DOHH2 (cell line): ENCODE data around the gene PBRM1.

Source experiments
- H3F3A ChIP-seq: fragments of 200-600 bp; sonication (generic), shearing (Covaris generic); 2 replicates; pipeline ENCODE4 v1.6.0; 2016; ENCODE audit warnings: antibody characterized with exemption, mild to moderate bottlenecking; ENCODE audit not compliant: control insufficient read depth, insufficient read depth
- H3K27ac ChIP-seq: fragments of 200-600 bp; sonication (generic); 2 replicates; pipeline ENCODE4 v1.5.1; 2014; ENCODE audit warnings: low read depth, mild to moderate bottlenecking, low read length, moderate library complexity
- H3K27me3 ChIP-seq: fragments of 200-600 bp; sonication (generic); 2 replicates; pipeline ENCODE4 v1.6.1; 2014; ENCODE audit warnings: mild to moderate bottlenecking, low read length, mixed read lengths; ENCODE audit not compliant: control insufficient read depth
- H3K36me3 ChIP-seq: fragments of 200-600 bp; sonication (generic); 2 replicates; pipeline ENCODE4 v1.6.1; 2014; ENCODE audit warnings: mild to moderate bottlenecking, low read length, moderate library complexity, mixed read lengths; ENCODE audit not compliant: control insufficient read depth
- H3K4me1 ChIP-seq: fragments of 200-600 bp; sonication (generic); 2 replicates; pipeline ENCODE4 v1.6.1; 2014; ENCODE audit warnings: mild to moderate bottlenecking, low read length, mixed read lengths; ENCODE audit not compliant: control insufficient read depth
- H3K4me2 ChIP-seq: fragments of 200-600 bp; sonication (generic); 2 replicates; pipeline ENCODE4 v1.6.0; 2014; ENCODE audit warnings: mild to moderate bottlenecking, low read length, moderate library complexity
- H3K4me3 ChIP-seq: fragments of 200-600 bp; sonication (generic); 2 replicates; pipeline ENCODE4 v1.5.1; 2014; ENCODE audit warnings: mild to moderate bottlenecking, low read length, mixed read lengths
- H3K79me2 ChIP-seq: fragments of 200-600 bp; sonication (generic); 2 replicates; pipeline ENCODE4 v1.6.1; 2014; ENCODE audit warnings: mild to moderate bottlenecking, low read length, mixed read lengths; ENCODE audit not compliant: control insufficient read depth
- H3K9me2 ChIP-seq: fragments of 200-600 bp; sonication (generic); replicated peaks from 2 replicates; pipeline ENCODE4 v1.6.1; 2014; ENCODE audit warnings: mild to moderate bottlenecking, low read length, mixed read lengths; ENCODE audit not compliant: control insufficient read depth
- H3K9me3 ChIP-seq: fragments of 200-600 bp; sonication (generic); 2 replicates; pipeline ENCODE4 v1.6.1; 2014; ENCODE audit warnings: antibody characterized with exemption, low read length, mixed read lengths; ENCODE audit not compliant: control insufficient read depth, insufficient read depth
- H4K20me1 ChIP-seq: fragments of 200-600 bp; sonication (generic); 2 replicates; pipeline ENCODE4 v1.6.0; 2014; ENCODE audit warnings: low read depth, mild to moderate bottlenecking, antibody characterized with exemption, low read length, moderate library complexity; ENCODE audit not compliant: control insufficient read depth, insufficient read depth
- EZH2phosphoT487 ChIP-seq: fragments of 200-600 bp; sonication (generic); IDR thresholded peaks from 2 replicates; pipeline ENCODE4 v1.6.1; 2017; ENCODE audit warnings: borderline replicate concordance, mild to moderate bottlenecking, antibody characterized with exemption, low read length, moderate library complexity, mixed read lengths
- TF ChIP-seq, protein P1 (sequence below): fragments of 200-600 bp; sonication (generic); IDR thresholded peaks from one replicate; pipeline ENCODE4 v1.5.1; 2014; ENCODE audit warnings: antibody characterized with exemption, mild to moderate bottlenecking, low read depth, low read length; ENCODE audit not compliant: poor library complexity, severe bottlenecking

The PBRM1 gene

DNA sequence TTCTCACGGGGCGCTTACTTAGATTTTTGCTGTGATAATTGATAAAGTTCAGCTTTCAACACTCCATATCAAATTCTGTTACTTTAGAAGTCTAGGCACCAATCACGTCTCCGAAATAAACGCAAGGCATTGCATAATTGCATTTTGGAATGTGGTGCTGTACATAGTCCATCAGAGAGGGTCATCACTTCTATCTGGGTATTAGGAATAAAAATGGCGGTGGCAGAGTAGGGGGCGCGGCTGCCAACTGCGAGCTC lies 149.7 kb downstream of the PBRM1 start:
- Histone ChIP-seq H3F3A (peaks cover 15% of the 10 kb centered on the region), H3K36me3 (peaks cover 44% of the 10 kb centered on the region), H3K27me3 (no peaks in the 10 kb centered on the region), H3K79me2 (peaks cover 68% of the 10 kb centered on the region), H3K27ac (no peak overlapping the region), H3K4me1 (peaks cover 52% of the 10 kb centered on the region), H4K20me1 (peaks cover 21% of the 10 kb centered on the region), H3K4me2 (peak overlapping the region; percentile 75), H3K9me2 (no peaks in the 10 kb centered on the region), H3K9me3 (no peaks in the 10 kb centered on the region), H3K4me3 (peak overlapping the region; percentile 57)
- TF ChIP-seq, protein P1, sequence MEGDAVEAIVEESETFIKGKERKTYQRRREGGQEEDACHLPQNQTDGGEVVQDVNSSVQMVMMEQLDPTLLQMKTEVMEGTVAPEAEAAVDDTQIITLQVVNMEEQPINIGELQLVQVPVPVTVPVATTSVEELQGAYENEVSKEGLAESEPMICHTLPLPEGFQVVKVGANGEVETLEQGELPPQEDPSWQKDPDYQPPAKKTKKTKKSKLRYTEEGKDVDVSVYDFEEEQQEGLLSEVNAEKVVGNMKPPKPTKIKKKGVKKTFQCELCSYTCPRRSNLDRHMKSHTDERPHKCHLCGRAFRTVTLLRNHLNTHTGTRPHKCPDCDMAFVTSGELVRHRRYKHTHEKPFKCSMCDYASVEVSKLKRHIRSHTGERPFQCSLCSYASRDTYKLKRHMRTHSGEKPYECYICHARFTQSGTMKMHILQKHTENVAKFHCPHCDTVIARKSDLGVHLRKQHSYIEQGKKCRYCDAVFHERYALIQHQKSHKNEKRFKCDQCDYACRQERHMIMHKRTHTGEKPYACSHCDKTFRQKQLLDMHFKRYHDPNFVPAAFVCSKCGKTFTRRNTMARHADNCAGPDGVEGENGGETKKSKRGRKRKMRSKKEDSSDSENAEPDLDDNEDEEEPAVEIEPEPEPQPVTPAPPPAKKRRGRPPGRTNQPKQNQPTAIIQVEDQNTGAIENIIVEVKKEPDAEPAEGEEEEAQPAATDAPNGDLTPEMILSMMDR: no peak
- no peak for TF ChIP-seq EZH2phosphoT487

DNA sequence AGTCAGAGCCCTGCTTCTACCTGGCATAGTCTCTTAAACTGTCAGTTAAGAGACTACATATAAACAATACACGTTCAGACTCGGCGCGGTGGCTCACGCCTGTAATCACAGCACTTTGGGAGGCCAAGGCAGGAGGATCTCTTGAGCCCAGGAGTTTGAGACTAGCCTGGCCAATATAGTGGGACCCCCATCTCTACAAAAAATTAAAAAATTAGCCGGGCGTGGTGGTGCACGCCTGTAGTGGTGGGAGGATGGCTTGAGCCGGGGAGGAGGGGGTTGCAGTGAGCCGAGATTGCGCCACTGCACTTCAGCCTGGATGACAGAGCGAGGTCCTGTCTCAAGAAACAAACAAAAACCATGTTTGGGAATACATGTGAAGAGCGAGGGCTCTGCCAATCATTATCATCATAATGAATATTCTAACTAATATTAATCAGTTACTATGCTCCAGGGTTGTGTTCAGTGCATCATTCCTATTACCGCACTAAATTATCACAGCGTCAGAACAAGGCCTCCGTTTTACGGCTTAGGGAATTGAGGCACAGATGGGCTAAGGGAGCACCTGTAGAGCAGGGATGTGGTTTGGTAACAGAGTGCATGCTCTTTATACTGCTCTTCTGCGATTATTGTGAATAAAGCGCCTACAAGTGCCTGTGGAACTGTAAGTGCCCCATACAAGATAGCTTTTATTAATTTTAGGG lies 150.2 kb downstream of the PBRM1 start:
- Histone ChIP-seq H3K9me3 (no peaks in the 10 kb centered on the region), H3F3A (peaks cover 15% of the 10 kb centered on the region), H3K27ac (no peak overlapping the region), H3K4me3 (peak overlapping the region; percentile 57), H3K79me2 (peaks cover 68% of the 10 kb centered on the region), H3K4me2 (peak overlapping the region; percentile 75), H4K20me1 (peaks cover 21% of the 10 kb centered on the region), H3K4me1 (peaks cover 52% of the 10 kb centered on the region), H3K9me2 (no peaks in the 10 kb centered on the region), H3K36me3 (peaks cover 39% of the 10 kb centered on the region), H3K27me3 (no peaks in the 10 kb centered on the region)
- TF ChIP-seq, protein P1: no peak
- no peak for TF ChIP-seq EZH2phosphoT487

DNA sequence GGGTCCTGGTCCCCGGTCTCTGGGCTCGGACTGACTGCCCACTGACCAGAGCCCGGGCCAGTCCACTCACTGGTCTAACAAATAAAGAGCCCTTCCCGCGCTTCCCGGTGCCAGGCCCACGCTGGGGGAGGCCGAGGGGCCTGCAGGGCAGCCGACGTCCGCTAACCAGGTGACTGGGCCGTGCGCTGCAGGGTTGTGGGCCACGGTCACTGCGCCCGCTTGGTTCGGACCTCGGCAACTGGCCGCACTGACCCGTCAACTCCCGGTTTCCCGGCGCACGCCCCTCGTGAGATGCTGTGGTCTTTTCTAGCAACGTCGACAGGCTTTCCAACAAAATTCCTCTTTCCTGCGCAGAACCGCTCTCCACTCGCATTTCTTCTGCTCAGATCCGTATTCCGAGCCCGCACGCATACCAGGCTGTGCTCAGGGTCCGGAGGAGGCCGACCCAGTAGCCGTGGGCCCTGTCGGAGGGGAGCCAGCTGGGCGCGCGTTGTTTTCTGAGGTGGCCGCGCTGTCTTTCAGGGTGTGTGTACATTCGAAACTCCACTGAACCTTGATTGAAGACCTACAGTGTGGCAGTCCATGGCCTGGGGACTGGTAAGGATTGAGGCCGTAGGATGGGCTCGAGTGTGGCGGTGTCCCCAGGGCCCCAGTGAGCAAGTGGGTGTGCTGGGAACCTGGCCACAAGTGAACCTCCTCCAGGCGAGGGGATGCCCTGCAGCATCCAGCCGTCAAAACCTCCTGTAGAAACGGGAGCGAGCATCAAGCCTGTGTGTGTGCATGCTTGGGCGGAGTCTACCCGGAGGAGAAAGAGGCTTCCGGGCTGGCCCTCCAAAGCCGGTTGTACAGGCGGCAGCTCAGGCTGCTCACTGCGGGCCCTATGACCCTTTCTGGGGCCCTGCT lies 151.2 kb downstream of the PBRM1 start:
- Histone ChIP-seq H3K27ac (no peak overlapping the region), H3K4me1 (peaks cover 50% of the 10 kb centered on the region), H3F3A (peaks cover 9% of the 10 kb centered on the region), H3K4me3 (peak overlapping the region; percentile 69), H3K4me2 (peak overlapping the region; percentile 75), H3K9me2 (no peaks in the 10 kb centered on the region), H3K36me3 (peaks cover 35% of the 10 kb centered on the region), H4K20me1 (peaks cover 21% of the 10 kb centered on the region), H3K79me2 (peaks cover 66% of the 10 kb centered on the region), H3K9me3 (no peaks in the 10 kb centered on the region), H3K27me3 (no peaks in the 10 kb centered on the region)
- TF ChIP-seq, protein P1: no peak
